Fibroblast of lung (primary cell): Measurements from ENCODE around the gene MRPL14. TPM values are rescaled to one million over a fixed set of nuclear protein-coding genes. Genes with fewer than 3 reads are reported as not detected.

Experiments used
- DNase-seq, 2 donors: peaks; one replicate each; pipeline versions ENCODE4 v3.0.0 to v3.0.0-alpha.2; 2010; ENCODE audit warnings: low read depth in 2 of 2
- H2AFZ ChIP-seq: 2 replicates; pipeline ENCODE4 v1.5.1; 2012; ENCODE audit warnings: low read length, control low read depth, inconsistent platforms
- H3K27ac ChIP-seq: 2 replicates; pipeline ENCODE4 v1.5.1; 2011; ENCODE audit warnings: low read length, control low read depth; ENCODE audit not compliant: insufficient read depth
- H3K27me3 ChIP-seq: 2 replicates; pipeline ENCODE4 v1.5.1; 2011; ENCODE audit warnings: mild to moderate bottlenecking, low read length; ENCODE audit not compliant: control insufficient read depth, insufficient read depth
- H3K36me3 ChIP-seq: 2 replicates; pipeline ENCODE4 v1.5.1; 2011; ENCODE audit warnings: low read length; ENCODE audit not compliant: control insufficient read depth, insufficient read depth
- H3K4me1 ChIP-seq: 2 replicates; pipeline ENCODE4 v1.5.1; 2011; ENCODE audit warnings: low read length; ENCODE audit not compliant: control insufficient read depth, insufficient read depth; ENCODE audit errors: extremely low read depth
- H3K4me2 ChIP-seq: 2 replicates; pipeline ENCODE4 v1.5.1; 2011; ENCODE audit warnings: low read length, control low read depth; ENCODE audit not compliant: insufficient read depth; ENCODE audit errors: extremely low read depth
- H3K4me3 ChIP-seq, 4 experiments: fragments of 200-600 bp in 1 of 4; sonication (generic) in 1 of 4; replicated peaks in 1 of 4; 2 replicates each; pipeline ENCODE4 v1.5.1; 2011 to 2016; ENCODE audit warnings: low read length in 4 of 4, low read depth in 3 of 4, mild to moderate bottlenecking in 3 of 4, control low read depth in 2 of 4, inconsistent platforms in 1 of 4, mixed read lengths in 1 of 4; ENCODE audit not compliant: insufficient read depth in 1 of 4; ENCODE audit errors: control extremely low read depth in 1 of 4
- H3K79me2 ChIP-seq: 2 replicates; pipeline ENCODE4 v1.5.1; 2012; ENCODE audit warnings: mild to moderate bottlenecking, low read length, inconsistent platforms; ENCODE audit not compliant: control insufficient read depth, insufficient read depth
- H3K9ac ChIP-seq: 2 replicates; pipeline ENCODE4 v1.5.1; 2011; ENCODE audit warnings: mild to moderate bottlenecking, low read length, control low read depth; ENCODE audit not compliant: insufficient read depth
- H3K9me3 ChIP-seq: 2 replicates; pipeline ENCODE4 v1.5.1; 2012; ENCODE audit warnings: low read depth, low read length; ENCODE audit not compliant: control insufficient read depth, insufficient read depth
- H4K20me1 ChIP-seq: 2 replicates; pipeline ENCODE4 v1.5.1; 2011; ENCODE audit warnings: low read length; ENCODE audit not compliant: control insufficient read depth, insufficient read depth; ENCODE audit errors: extremely low read depth
- CTCF ChIP-seq, 2 donors: IDR thresholded peaks in 1 of 2; conservative IDR thresholded peaks in 1 of 2; 1 replicate in 1 of 2; 2 replicates in 1 of 2; pipeline ENCODE4 v1.5.1; 2011 to 2012; ENCODE audit warnings: low read length in 2 of 2, control low read depth in 1 of 2, inconsistent platforms in 1 of 2, low read depth in 1 of 2, mild to moderate bottlenecking in 1 of 2
- EZH2 ChIP-seq: IDR thresholded peaks from 2 replicates; pipeline ENCODE4 v1.5.1; 2012; ENCODE audit warnings: low read length, control low read depth, mild to moderate bottlenecking; ENCODE audit errors: missing control alignments
- polyA plus RNA-seq, 2 donors: library from polyadenylated mRNA; depleted of rRNA in 1 of 2; stranded (reverse) in 1 of 2; unstranded in 1 of 2; fragments of >200 nt; gene quantifications; 2 replicates each; pipeline ENCODE4 v1.2.1, GENCODE V29; 2011 to 2012; ENCODE audit warnings: missing spikeins in 1 of 2
- total RNA-seq: library from RNA; depleted of rRNA; stranded (reverse); fragments of >200 nt; gene quantifications from 2 replicates; pipeline ENCODE4 v1.2.1, GENCODE V29; 2014

Gene MRPL14
- total and polyA plus RNA-seq, 2 donors (not counting 1 experiment from before 2014, with no cell fraction given), result 36.2 to 60.6 TPM

GRCh38 chr6:44088827-44089590 is 38.2 kb downstream of the MRPL14 start:
- no peak for DNase-seq
- no peaks in the 10 kb centered on the region for H3K79me2 ChIP-seq

DNA sequence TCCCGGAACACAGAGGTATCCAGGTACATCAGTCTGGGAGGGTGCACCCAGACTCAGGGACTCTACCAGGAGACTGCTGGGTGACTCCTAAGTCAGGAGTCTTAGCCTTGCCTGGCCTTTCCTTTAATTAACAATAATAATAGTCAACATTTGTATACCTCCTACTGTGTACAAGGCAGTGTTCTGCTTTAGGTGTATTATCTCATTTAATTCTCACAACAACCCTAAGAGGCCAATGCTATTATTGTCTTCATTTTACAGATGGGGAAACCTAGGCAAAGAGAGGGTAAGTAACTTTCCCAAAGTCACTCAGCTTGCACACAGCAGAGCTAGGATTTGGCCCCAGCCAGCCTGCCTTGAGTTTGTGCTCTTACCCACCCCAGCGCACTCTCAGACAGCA is 39.6 kb downstream of the MRPL14 start:
- Histone ChIP-seq H2AFZ (no peak overlapping the region), H3K9ac (no peak overlapping the region), H4K20me1 (no peaks in the 10 kb centered on the region), H3K79me2 (no peaks in the 10 kb centered on the region), H3K4me2 (no peak overlapping the region), H3K9me3 (no peaks in the 10 kb centered on the region), H3K27me3 (no peaks in the 10 kb centered on the region), H3K36me3 (no peaks in the 10 kb centered on the region), H3K4me3 (no peak overlapping the region), H3K4me1 (no peaks in the 10 kb centered on the region), H3K27ac (no peak overlapping the region)
- no peak for DNase-seq
- TF ChIP-seq CTCF (conservative IDR thresholded peaks at IDR 0.05 in 1 of 2, IDR thresholded peaks at IDR 0.05 in 1 of 2; ENCODE audit: low read depth in 1 of 2, low read length in 2 of 2) (no peak), EZH2 (no peak)

More at GRCh38 chr6:44088827-44089590, 38.2 kb downstream of the MRPL14 start:
- Histone ChIP-seq H3K36me3 (no peaks in the 10 kb centered on the region), H3K4me1 (no peaks in the 10 kb centered on the region), H3K4me2 (no peak overlapping the region), H4K20me1 (no peaks in the 10 kb centered on the region), H3K4me3 (no peak overlapping the region), H3K27me3 (no peaks in the 10 kb centered on the region), H3K9me3 (no peaks in the 10 kb centered on the region), H3K9ac (no peak overlapping the region), H2AFZ (no peak overlapping the region), H3K27ac (no peak overlapping the region)
- no peak for TF ChIP-seq CTCF (conservative IDR thresholded peaks at IDR 0.05 in 1 of 2, IDR thresholded peaks at IDR 0.05 in 1 of 2; ENCODE audit: low read depth in 1 of 2, low read length in 2 of 2)
- TF ChIP-seq EZH2, result no peak

DNA sequence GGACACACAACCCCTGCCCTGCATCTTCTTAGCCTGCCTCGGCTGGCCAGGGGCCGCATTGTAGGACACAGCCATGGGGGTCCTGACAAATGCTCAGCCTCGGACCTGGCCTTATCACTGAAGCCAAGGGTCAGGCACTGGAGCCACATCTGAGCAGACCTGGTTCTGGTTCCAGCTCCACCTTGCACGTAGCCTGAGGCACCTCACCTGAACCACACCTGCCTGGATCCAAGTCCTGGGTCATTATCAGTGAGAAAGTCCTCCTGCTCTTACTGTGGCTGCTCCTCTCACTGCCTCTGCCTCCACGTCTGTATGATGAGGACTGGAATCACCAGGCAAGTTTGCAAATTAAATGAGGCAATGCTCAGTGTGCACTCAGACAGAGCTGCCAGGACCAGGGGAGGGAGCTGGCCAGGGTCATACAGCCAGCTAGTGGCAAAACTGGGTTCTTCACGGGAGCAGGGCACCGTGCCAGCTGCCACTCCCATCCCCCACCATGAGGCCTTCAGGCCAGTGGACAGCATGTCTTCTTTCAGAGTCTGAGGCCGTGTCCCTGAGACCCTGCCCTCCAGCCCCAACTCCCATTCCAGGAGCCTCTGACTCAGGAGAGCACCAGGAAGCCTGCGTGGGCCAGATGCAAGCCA is 40.2 kb downstream of the MRPL14 start:
- TF ChIP-seq CTCF (conservative IDR thresholded peaks at IDR 0.05 in 1 of 2, IDR thresholded peaks at IDR 0.05 in 1 of 2; ENCODE audit: low read depth in 1 of 2, low read length in 2 of 2) (no peak), EZH2 (no peak)
- Histone ChIP-seq H3K9ac (no peak overlapping the region), H3K4me1 (no peaks in the 10 kb centered on the region), H4K20me1 (no peaks in the 10 kb centered on the region), H3K9me3 (no peaks in the 10 kb centered on the region), H3K79me2 (no peaks in the 10 kb centered on the region), H3K36me3 (no peaks in the 10 kb centered on the region), H3K27me3 (no peaks in the 10 kb centered on the region), H2AFZ (no peak overlapping the region), H3K27ac (no peak overlapping the region), H3K4me2 (no peak overlapping the region), H3K4me3 (no peak overlapping the region)
- DNase-seq, result peak in 1 of 2 donors; percentile 31
